Naive thymus-derived CD4-positive, alpha-beta T cell (primary cell): ENCODE data around the gene CACNA1C. TPM values are rescaled to one million over a fixed set of nuclear protein-coding genes. Genes with fewer than 3 reads are reported as not detected.

Experiments used
- ATAC-seq: fragments of 150-1000 bp; cut with Tn5 transposase; 2 replicates; pipeline ENCODE4 v1.10.0; 2021; ENCODE audit warnings: mild to moderate bottlenecking, moderate library complexity
- CTCF ChIA-PET: fragments of 350-600 bp; sonication (Branson Sonifier 250); formaldehyde crosslinking; loops from one replicate; lab custom pipeline; 2021; ENCODE audit warnings: antibody characterized with exemption; lab: Charles Lee
- POLR2A ChIA-PET: fragments of 350-600 bp; sonication (Branson Sonifier 250); formaldehyde crosslinking; loops from one replicate; lab custom pipeline; 2021; ENCODE audit warnings: antibody characterized with exemption, inconsistent platforms; lab: Charles Lee
- DNase-seq, 9 donors: peaks; one replicate each; pipeline versions ENCODE4 v3.0.0 to v3.0.0-alpha.2; 2020 to 2022; ENCODE audit warnings: mixed read lengths in 1 of 9
- H3K27ac ChIP-seq: one replicate; pipeline ENCODE4 v1.7.0; 2013; ENCODE audit warnings: mild to moderate bottlenecking, low read depth, low read length, moderate library complexity
- H3K27me3 ChIP-seq, 2 donors: one replicate each; pipeline ENCODE4 v1.7.0; 2013; ENCODE audit warnings: low read length in 2 of 2, mild to moderate bottlenecking in 2 of 2, moderate library complexity in 2 of 2; ENCODE audit not compliant: control insufficient read depth in 2 of 2, insufficient read depth in 2 of 2
- H3K36me3 ChIP-seq, 3 experiments: 1 replicate in 2 of 3; 2 replicates in 1 of 3; pipeline ENCODE4 v1.7.0; 2013; ENCODE audit warnings: low read length in 3 of 3, mild to moderate bottlenecking in 3 of 3, moderate library complexity in 1 of 3; ENCODE audit not compliant: insufficient read depth in 3 of 3, control insufficient read depth in 2 of 3
- H3K4me1 ChIP-seq, 2 donors: one replicate each; pipeline ENCODE4 v1.7.0; 2013; ENCODE audit warnings: low read length in 2 of 2, mild to moderate bottlenecking in 2 of 2, moderate library complexity in 1 of 2; ENCODE audit not compliant: control insufficient read depth in 2 of 2, insufficient read depth in 2 of 2
- H3K4me3 ChIP-seq: 2 replicates; pipeline ENCODE4 v1.7.0; 2013; ENCODE audit warnings: mild to moderate bottlenecking, low read length
- H3K9me3 ChIP-seq, 3 experiments: 1 replicate in 2 of 3; 2 replicates in 1 of 3; pipeline ENCODE4 v1.7.0; 2013; ENCODE audit warnings: low read length in 3 of 3; ENCODE audit not compliant: control insufficient read depth in 2 of 3
- H3K27ac Mint-ChIP-seq, 9 donors: one replicate each; pipeline ENCODE4 v1.8.0; 2020 to 2022; ENCODE audit warnings: mixed read lengths in 9 of 9, mild to moderate bottlenecking in 8 of 9, moderate library complexity in 5 of 9, inconsistent platforms in 2 of 9
- H3K27me3 Mint-ChIP-seq, 5 donors: one replicate each; pipeline ENCODE4 v1.8.0; 2021 to 2022; ENCODE audit warnings: mixed read lengths in 5 of 5, mild to moderate bottlenecking in 1 of 5
- H3K36me3 Mint-ChIP-seq, 5 donors: one replicate each; pipeline ENCODE4 v1.8.0; 2020 to 2022; ENCODE audit warnings: mixed read lengths in 5 of 5, mild to moderate bottlenecking in 3 of 5, inconsistent platforms in 1 of 5
- H3K4me1 Mint-ChIP-seq, 7 donors: one replicate each; pipeline ENCODE4 v1.8.0; 2020 to 2022; ENCODE audit warnings: mixed read lengths in 7 of 7, mild to moderate bottlenecking in 3 of 7, inconsistent platforms in 1 of 7
- H3K4me3 Mint-ChIP-seq, 10 donors: one replicate each; pipeline ENCODE4 v1.8.0; 2020 to 2022; ENCODE audit warnings: mild to moderate bottlenecking in 10 of 10, mixed read lengths in 10 of 10, moderate library complexity in 6 of 10, inconsistent platforms in 2 of 10
- H3K9me3 Mint-ChIP-seq, 11 donors: one replicate each; pipeline ENCODE4 v1.8.0; 2020 to 2022; ENCODE audit warnings: mixed read lengths in 11 of 11, mild to moderate bottlenecking in 4 of 11, inconsistent platforms in 1 of 11, moderate library complexity in 1 of 11
- intact Hi-C, 2 donors: fragments of 100-400 bp; cut with micrococcal nuclease; formaldehyde crosslinking; loops; one replicate each; pipeline ENCODE4 v1.15.1; 2023
- polyA plus RNA-seq, 2 donors: library from polyadenylated mRNA; unstranded; fragments of 300-500 nt; fragmentation: Illumina TruSeq; gene quantifications; one replicate each; pipeline ENCODE4 v1.2.3, GENCODE V29; 2021
- total RNA-seq, 6 experiments: library from RNA in 5 of 6; stranded (reverse) in 5 of 6; gene quantifications; 1 replicate in 5 of 6; 2 replicates in 1 of 6; pipeline ENCODE4 v1.2.3 and lab custom pipeline; 2021 to 2026

Gene CACNA1C
- total and polyA plus RNA-seq, 7 experiments from 2014 or later = 0.04 to 0.48 (median 0.08) TPM

DNA sequence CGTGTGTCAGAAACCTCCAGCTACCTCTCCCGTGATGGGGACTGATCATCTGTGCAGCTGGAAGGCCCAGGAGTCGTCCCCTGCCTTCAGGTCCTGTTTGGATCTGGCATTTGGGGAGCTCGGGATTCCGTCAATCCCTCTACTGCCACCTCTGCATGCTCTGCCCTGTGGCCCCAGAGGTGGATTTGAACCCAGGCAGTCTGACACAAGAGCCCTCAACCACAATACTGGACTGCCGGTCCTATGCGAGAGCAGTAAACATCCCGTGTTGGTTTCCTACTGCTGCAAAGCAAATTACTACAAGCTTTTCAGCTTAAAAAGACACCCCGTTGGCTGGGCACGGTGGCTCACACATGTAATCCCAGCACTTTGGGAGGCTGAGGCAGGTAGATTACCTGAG lies 620.1 kb downstream of the CACNA1C start:
- DNase-seq (no peak), ATAC-seq (no peak)
- no peaks in the 10 kb centered on the region for H3K27me3 ChIP-seq
- ChIA-PET POLR2A (interaction anchor here (0.5 kb wide), 1 partner anchor 1023 kb away, joined by 5 read pairs; no protein-coding TSS in a partner anchor), CTCF (no interaction called here)
- H3K4me3 ChIP-seq = no peak overlapping the region
- H3K9me3 ChIP-seq = no peaks in the 10 kb centered on the region
- H3K27ac ChIP-seq = no peak overlapping the region
- intact Hi-C loops = no loop called here
- H3K36me3 ChIP-seq = peaks cover 0 to 6% (median 0%) of the 10 kb centered on the region in 3 experiments
- H3K36me3 Mint-ChIP-seq = peaks cover 0 to 30% (median 11%) of the 10 kb centered on the region in 5 donors
- H3K4me3 Mint-ChIP-seq = no peak overlapping the region
- no peak overlapping the region for H3K27ac Mint-ChIP-seq
- no peaks in the 10 kb centered on the region for H3K9me3 Mint-ChIP-seq
- H3K4me1 Mint-ChIP-seq = no peaks in the 10 kb centered on the region
- no peaks in the 10 kb centered on the region for H3K4me1 ChIP-seq
- H3K27me3 Mint-ChIP-seq = no peaks in the 10 kb centered on the region

GRCh38 chr12:2673966-2674810 lies 621.4 kb downstream of the CACNA1C start:
- Mint-ChIP-seq H3K27me3 (no peaks in the 10 kb centered on the region), H3K4me1 (no peaks in the 10 kb centered on the region), H3K27ac (no peak overlapping the region), H3K4me3 (no peak overlapping the region), H3K36me3 (peaks cover 0 to 17% (median 5%) of the 10 kb centered on the region in 5 donors), H3K9me3 (no peaks in the 10 kb centered on the region)
- Histone ChIP-seq H3K4me3 (no peak overlapping the region), H3K27ac (no peak overlapping the region), H3K9me3 (no peaks in the 10 kb centered on the region), H3K4me1 (no peaks in the 10 kb centered on the region), H3K27me3 (no peaks in the 10 kb centered on the region), H3K36me3 (peaks cover 0 to 6% (median 0%) of the 10 kb centered on the region in 3 experiments)
- peak in 1 of 9 donors; percentile 18 for DNase-seq
- CTCF ChIA-PET = no interaction called here
- intact Hi-C loops = no loop called here
- POLR2A ChIA-PET = interaction anchor here (0.6 kb wide), 1 partner anchor 28 kb away, joined by 3 read pairs; no protein-coding TSS in a partner anchor
- no peak for ATAC-seq

- Histone ChIP-seq H3K36me3 (peaks cover 0 to 6% (median 0%) of the 10 kb centered on the region in 3 experiments), H3K27ac (no peak overlapping the region), H3K27me3 (no peaks in the 10 kb centered on the region), H3K4me1 (no peaks in the 10 kb centered on the region), H3K4me3 (no peak overlapping the region), H3K9me3 (no peaks in the 10 kb centered on the region)
- ATAC-seq = no peak
- Mint-ChIP-seq H3K4me1 (no peaks in the 10 kb centered on the region), H3K27me3 (no peaks in the 10 kb centered on the region), H3K27ac (no peak overlapping the region), H3K36me3 (peaks cover 0 to 5% (median 0%) of the 10 kb centered on the region in 5 donors), H3K9me3 (no peaks in the 10 kb centered on the region), H3K4me3 (no peak overlapping the region)
- peak in 1 of 9 donors; percentile 3 for DNase-seq
- ChIA-PET CTCF (no interaction called here), POLR2A (no interaction called here)
- intact Hi-C loops = no loop called here
These were observed 623.0 kb downstream of the CACNA1C start for GRCh38 chr12:2675776-2676175.

DNA sequence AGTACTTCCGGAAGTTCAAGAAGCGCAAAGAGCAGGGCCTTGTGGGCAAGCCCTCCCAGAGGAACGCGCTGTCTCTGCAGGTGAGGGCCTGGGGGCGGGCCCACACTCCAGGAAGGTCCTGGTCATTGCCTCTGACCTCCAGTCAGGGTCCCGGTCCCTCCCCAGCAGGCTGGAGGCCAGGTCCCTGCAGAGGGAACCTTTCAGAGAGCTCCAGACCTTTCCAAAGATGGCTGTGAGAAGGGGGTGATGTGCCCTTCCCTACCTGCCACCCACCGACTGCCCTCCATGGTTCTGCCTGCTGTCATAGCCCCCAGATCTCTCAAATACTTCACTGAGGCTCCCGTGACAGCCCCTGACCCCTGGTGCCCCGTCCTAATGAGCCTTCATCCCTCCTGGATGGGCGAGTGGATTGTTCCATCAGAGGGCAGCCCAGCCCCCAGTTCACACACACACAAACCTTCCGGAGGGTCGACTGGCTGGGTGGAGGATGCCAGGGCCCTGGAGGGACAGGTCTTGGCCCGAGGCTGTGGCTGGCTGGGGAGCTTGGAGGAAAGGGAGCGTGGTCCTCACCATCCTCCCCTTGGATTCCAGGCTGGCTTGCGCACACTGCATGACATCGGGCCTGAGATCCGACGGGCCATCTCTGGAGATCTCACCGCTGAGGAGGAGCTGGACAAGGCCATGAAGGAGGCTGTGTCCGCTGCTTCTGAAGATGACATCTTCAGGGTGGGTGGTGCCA lies 624.5 kb downstream of the CACNA1C start:
- intact Hi-C loops = no loop called here
- Histone ChIP-seq H3K4me3 (no peak overlapping the region), H3K4me1 (no peaks in the 10 kb centered on the region), H3K9me3 (no peaks in the 10 kb centered on the region), H3K36me3 (peaks cover 0 to 6% (median 0%) of the 10 kb centered on the region in 3 experiments), H3K27ac (no peak overlapping the region), H3K27me3 (no peaks in the 10 kb centered on the region)
- H3K27ac Mint-ChIP-seq = no peak overlapping the region
- no peaks in the 10 kb centered on the region for H3K27me3 Mint-ChIP-seq
- H3K9me3 Mint-ChIP-seq = peaks cover 0 to 1% (median 0%) of the 10 kb centered on the region in 11 donors
- no peak overlapping the region for H3K4me3 Mint-ChIP-seq
- CTCF ChIA-PET = no interaction called here
- no peaks in the 10 kb centered on the region for H3K36me3 Mint-ChIP-seq
- POLR2A ChIA-PET = interaction anchor here (0.6 kb wide), 1 partner anchor 133 kb away, joined by 3 read pairs; no protein-coding TSS in a partner anchor
- peaks cover 0 to 2% (median 0%) of the 10 kb centered on the region in 7 donors for H3K4me1 Mint-ChIP-seq
- DNase-seq (peak in 1 of 9 donors; percentile 16), ATAC-seq (no peak)

- H3K36me3 Mint-ChIP-seq = peaks cover 0 to 4% (median 0%) of the 10 kb centered on the region in 5 donors
- H3K4me1 Mint-ChIP-seq = peaks cover 2 to 12% (median 8%) of the 10 kb centered on the region in 7 donors
- H3K27ac ChIP-seq = no peak overlapping the region
- peak overlapping the region in 1 of 9 donors; percentile 2 for H3K27ac Mint-ChIP-seq
- no peak overlapping the region for H3K4me3 ChIP-seq
- POLR2A ChIA-PET = no interaction called here
- no peaks in the 10 kb centered on the region for H3K9me3 ChIP-seq
- H3K27me3 ChIP-seq = no peaks in the 10 kb centered on the region
- DNase-seq (no peak), ATAC-seq (no peak)
- no peaks in the 10 kb centered on the region for H3K27me3 Mint-ChIP-seq
- CTCF ChIA-PET = interaction anchor here (1.6 kb wide), 1 partner anchor 106 kb away, joined by 5 read pairs; no protein-coding TSS in a partner anchor
- H3K4me3 Mint-ChIP-seq = no peak overlapping the region
- H3K36me3 ChIP-seq = peaks cover 0 to 6% (median 0%) of the 10 kb centered on the region in 3 experiments
- peaks cover 0 to 5% (median 0%) of the 10 kb centered on the region in 11 donors for H3K9me3 Mint-ChIP-seq
- intact Hi-C loops = no loop called here
- H3K4me1 ChIP-seq = no peaks in the 10 kb centered on the region
These were observed 625.6 kb downstream of the CACNA1C start for GRCh38 chr12:2678426-2678825.

- Histone ChIP-seq H3K4me3 (no peak overlapping the region), H3K4me1 (no peaks in the 10 kb centered on the region), H3K27me3 (no peaks in the 10 kb centered on the region), H3K9me3 (no peaks in the 10 kb centered on the region), H3K36me3 (peaks cover 0 to 6% (median 0%) of the 10 kb centered on the region in 3 experiments), H3K27ac (no peak overlapping the region)
- H3K36me3 Mint-ChIP-seq = peaks cover 0 to 4% (median 0%) of the 10 kb centered on the region in 5 donors
- ATAC-seq = no peak
- no peaks in the 10 kb centered on the region for H3K27me3 Mint-ChIP-seq
- H3K9me3 Mint-ChIP-seq = peaks cover 0 to 5% (median 0%) of the 10 kb centered on the region in 11 donors
- intact Hi-C loops = no loop called here
- ChIA-PET POLR2A (no interaction called here), CTCF (interaction anchor here (1.6 kb wide), 1 partner anchor 105 kb away, joined by 5 read pairs; no protein-coding TSS in a partner anchor)
- H3K4me1 Mint-ChIP-seq = peaks cover 5 to 12% (median 8%) of the 10 kb centered on the region in 7 donors
- no peak overlapping the region for H3K4me3 Mint-ChIP-seq
- DNase-seq = peak in 1 of 9 donors; percentile 15
- no peak overlapping the region for H3K27ac Mint-ChIP-seq
These were observed 626.5 kb downstream of the CACNA1C start for GRCh38 chr12:2679068-2679815.
